Measurements from ENCODE around the gene IRF3. TPM values are rescaled to one million over a fixed set of nuclear protein-coding genes. Genes with fewer than 3 reads are reported as not detected.

Gene IRF3
- total RNA-seq, 1 donor from 2014 or later, result 29.5 TPM

DNA sequence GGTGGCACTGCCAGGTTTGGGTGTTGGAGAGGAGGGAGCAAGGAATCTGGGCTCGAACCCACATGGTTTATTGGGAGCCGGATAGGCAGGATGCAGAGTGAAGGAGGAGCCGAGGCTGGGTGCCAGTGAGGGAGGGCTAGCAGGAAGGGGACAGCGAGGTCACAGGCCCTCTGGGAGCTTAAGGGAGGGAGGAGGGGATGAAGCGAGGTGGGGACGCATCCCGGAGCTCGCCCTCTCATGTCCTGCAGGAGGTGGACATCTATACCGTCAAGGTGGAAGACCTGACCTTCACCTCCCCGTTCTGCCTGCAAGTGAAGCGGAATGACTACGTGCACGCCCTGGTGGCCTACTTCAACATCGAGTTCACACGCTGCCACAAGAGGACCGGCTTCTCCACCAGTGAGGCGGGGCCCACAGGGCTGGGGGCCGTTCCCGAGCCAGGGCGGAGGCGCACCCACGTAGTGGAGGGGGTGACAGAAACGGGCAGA, 20.2 kb upstream of the IRF3 start:
- Mint-ChIP-seq H3K27me3 (ENCODE audit: insufficient read depth, low read depth) (peaks cover 8% of the 10 kb centered on the region), H3K4me1 (peaks cover 30% of the 10 kb centered on the region), H3K4me3 (peak overlapping the region; percentile 43), H3K9me3 (no peaks in the 10 kb centered on the region), H3K27ac (no peak overlapping the region), H3K36me3 (peaks cover 21% of the 10 kb centered on the region)
- peaks cover 86% of the 10 kb centered on the region for H4K20me1 ChIP-seq (ENCODE audit: low read depth)
- H3K4me3 ChIP-seq, result no peak overlapping the region
- DNase-seq (ENCODE audit: low spot score), result no peak
- no peak overlapping the region for H3K9ac ChIP-seq
- H3F3A ChIP-seq (ENCODE audit: low read depth), result peaks cover 81% of the 10 kb centered on the region
- TF ChIP-seq EZH2phosphoT487 (IDR thresholded peaks at IDR 0.05) (no peak), EZH2 (IDR thresholded peaks at IDR 0.05) (no peak)
- TF ChIP-seq, protein P1, sequence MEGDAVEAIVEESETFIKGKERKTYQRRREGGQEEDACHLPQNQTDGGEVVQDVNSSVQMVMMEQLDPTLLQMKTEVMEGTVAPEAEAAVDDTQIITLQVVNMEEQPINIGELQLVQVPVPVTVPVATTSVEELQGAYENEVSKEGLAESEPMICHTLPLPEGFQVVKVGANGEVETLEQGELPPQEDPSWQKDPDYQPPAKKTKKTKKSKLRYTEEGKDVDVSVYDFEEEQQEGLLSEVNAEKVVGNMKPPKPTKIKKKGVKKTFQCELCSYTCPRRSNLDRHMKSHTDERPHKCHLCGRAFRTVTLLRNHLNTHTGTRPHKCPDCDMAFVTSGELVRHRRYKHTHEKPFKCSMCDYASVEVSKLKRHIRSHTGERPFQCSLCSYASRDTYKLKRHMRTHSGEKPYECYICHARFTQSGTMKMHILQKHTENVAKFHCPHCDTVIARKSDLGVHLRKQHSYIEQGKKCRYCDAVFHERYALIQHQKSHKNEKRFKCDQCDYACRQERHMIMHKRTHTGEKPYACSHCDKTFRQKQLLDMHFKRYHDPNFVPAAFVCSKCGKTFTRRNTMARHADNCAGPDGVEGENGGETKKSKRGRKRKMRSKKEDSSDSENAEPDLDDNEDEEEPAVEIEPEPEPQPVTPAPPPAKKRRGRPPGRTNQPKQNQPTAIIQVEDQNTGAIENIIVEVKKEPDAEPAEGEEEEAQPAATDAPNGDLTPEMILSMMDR (IDR thresholded peaks at IDR 0.05), result no peak
- H3K27me3 ChIP-seq, result no peaks in the 10 kb centered on the region
- H3K4me1 ChIP-seq, result peaks cover 18% of the 10 kb centered on the region
- H3K79me2 ChIP-seq (ENCODE audit: low read depth), result peaks cover 50% of the 10 kb centered on the region
- H3K27ac ChIP-seq, result no peak overlapping the region
- H2AFZ ChIP-seq (replicated peaks), result no peak overlapping the region
- H3K4me2 ChIP-seq, result no peak overlapping the region
- peaks cover 5% of the 10 kb centered on the region for H3K36me3 ChIP-seq
- no peaks in the 10 kb centered on the region for H3K9me3 ChIP-seq (ENCODE audit: low read depth)

DNA sequence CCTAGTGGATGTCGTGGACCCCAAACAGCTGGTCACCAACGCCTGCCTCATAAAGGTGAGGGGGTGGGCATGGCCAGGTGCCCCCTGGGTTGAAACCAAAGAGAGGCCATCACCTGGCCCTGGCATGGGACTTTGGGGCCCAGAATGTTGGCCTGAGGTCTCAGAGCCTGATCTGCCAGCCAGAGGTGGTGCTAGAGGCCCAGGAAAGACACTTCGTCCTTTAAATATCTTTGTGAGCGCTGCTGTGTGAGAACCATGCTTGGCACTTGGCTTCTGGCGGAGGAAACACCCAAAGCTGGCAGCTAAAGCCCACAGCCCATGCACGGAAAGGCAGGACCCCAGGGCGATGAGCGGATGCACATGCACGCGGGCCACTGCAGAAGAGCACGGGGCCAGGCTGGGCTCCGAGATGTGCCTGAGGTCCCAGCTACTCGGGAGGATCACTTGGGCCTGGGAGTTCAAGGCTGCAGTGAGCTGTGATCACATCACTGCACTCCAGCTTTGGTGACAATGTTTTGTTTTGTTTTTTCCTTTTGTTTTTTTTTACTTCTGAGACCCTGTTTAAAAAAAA, 19.4 kb upstream of the IRF3 start:
- Mint-ChIP-seq H3K36me3 (peaks cover 20% of the 10 kb centered on the region), H3K9me3 (no peaks in the 10 kb centered on the region), H3K27ac (no peak overlapping the region), H3K27me3 (ENCODE audit: insufficient read depth, low read depth) (peaks cover 8% of the 10 kb centered on the region), H3K4me1 (peaks cover 32% of the 10 kb centered on the region), H3K4me3 (peak overlapping the region; percentile 19)
- Histone ChIP-seq H3K79me2 (ENCODE audit: low read depth) (peaks cover 53% of the 10 kb centered on the region), H3K27ac (no peak overlapping the region), H3K9me3 (ENCODE audit: low read depth) (no peaks in the 10 kb centered on the region), H4K20me1 (ENCODE audit: low read depth) (peaks cover 92% of the 10 kb centered on the region), H3K4me2 (no peak overlapping the region), H3K36me3 (peaks cover 5% of the 10 kb centered on the region), H3K4me1 (peaks cover 22% of the 10 kb centered on the region), H3F3A (ENCODE audit: low read depth) (peaks cover 78% of the 10 kb centered on the region), H3K27me3 (no peaks in the 10 kb centered on the region), H2AFZ (replicated peaks) (no peak overlapping the region), H3K4me3 (no peak overlapping the region), H3K9ac (no peak overlapping the region)
- no peak for TF ChIP-seq EZH2phosphoT487 (IDR thresholded peaks at IDR 0.05)
- no peak for TF ChIP-seq EZH2 (IDR thresholded peaks at IDR 0.05)
- TF ChIP-seq, protein P1 (IDR thresholded peaks at IDR 0.05), result no peak
- DNase-seq (ENCODE audit: low spot score), result no peak

DNA sequence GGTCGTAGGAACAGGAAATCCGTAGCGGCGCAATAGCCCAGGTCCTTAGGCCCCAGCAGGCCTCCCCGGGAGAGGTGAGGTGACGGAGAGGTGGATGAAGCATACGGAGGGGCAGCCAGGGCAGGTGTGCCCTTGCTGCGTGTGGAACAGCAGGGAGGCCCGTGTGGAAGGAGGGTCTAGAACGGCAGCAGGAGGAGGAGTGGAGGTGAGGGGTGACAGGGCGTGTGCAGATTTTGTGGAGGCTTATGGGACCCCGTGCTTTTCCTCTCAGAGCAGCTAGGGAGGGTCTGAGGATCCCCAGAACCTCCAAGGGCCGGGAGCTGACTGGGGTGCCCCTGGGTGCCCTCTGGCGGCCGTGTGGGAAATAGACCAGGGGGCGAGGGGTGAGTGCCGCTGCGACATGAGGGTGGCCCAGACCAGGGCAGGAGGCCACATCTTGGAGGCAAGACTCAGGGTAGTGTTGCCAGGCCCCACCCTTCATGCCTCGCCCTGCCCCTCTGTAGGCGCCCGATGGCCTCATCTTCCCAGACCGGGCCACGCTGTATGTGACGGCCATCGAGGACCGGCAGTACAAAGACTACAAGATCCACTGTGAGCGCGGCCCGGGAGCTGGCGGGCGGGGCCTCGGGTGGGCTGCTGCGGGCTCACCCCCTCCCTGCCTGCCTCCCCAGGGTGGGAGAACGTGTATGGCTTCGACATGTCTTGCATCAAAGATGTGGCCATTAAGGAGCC, 18.8 kb upstream of the IRF3 start:
- Mint-ChIP-seq H3K27me3 (ENCODE audit: insufficient read depth, low read depth) (peaks cover 8% of the 10 kb centered on the region), H3K4me3 (no peak overlapping the region), H3K4me1 (peaks cover 34% of the 10 kb centered on the region), H3K36me3 (peaks cover 20% of the 10 kb centered on the region), H3K27ac (no peak overlapping the region), H3K9me3 (no peaks in the 10 kb centered on the region)
- Histone ChIP-seq H3K4me3 (no peak overlapping the region), H3K9ac (no peak overlapping the region), H3K36me3 (peaks cover 5% of the 10 kb centered on the region), H3K4me2 (no peak overlapping the region), H3K79me2 (ENCODE audit: low read depth) (peaks cover 53% of the 10 kb centered on the region), H3K27me3 (no peaks in the 10 kb centered on the region), H2AFZ (replicated peaks) (no peak overlapping the region), H3K9me3 (ENCODE audit: low read depth) (no peaks in the 10 kb centered on the region), H3K4me1 (peaks cover 23% of the 10 kb centered on the region), H3K27ac (no peak overlapping the region), H4K20me1 (ENCODE audit: low read depth) (peaks cover 95% of the 10 kb centered on the region), H3F3A (ENCODE audit: low read depth) (peaks cover 79% of the 10 kb centered on the region)
- TF ChIP-seq EZH2phosphoT487 (IDR thresholded peaks at IDR 0.05), result no peak
- TF ChIP-seq, protein P1 (IDR thresholded peaks at IDR 0.05), result peak; percentile 48
- no peak for TF ChIP-seq EZH2 (IDR thresholded peaks at IDR 0.05)
- DNase-seq (ENCODE audit: low spot score), result peak; percentile 42
